A549 treated with DMSO at 1 μM for 4 hours (cell line): ENCODE measurements around the gene SLC2A6. TPM values are rescaled to one million over a fixed set of nuclear protein-coding genes. Genes with fewer than 3 reads are reported as not detected.

ENCODE experiments used
- total RNA-seq: library from RNA; stranded (reverse); fragments of 200-300 nt; extraction: Qiagen RNA extraction; gene quantifications from 5 replicates; pipeline ENCODE4 v1.2.3, GENCODE V29; 2022; ENCODE audit warnings: low read depth

The SLC2A6 gene
- 15.4 to 21.8 TPM (median 20.4 TPM) in 5 replicates for total RNA-seq

GRCh38 chr9:133478851-133479711, at the start of gene SLC2A6:
SLC2A6 (minus strand) TSS chr9:133479099; CDS start chr9:133479059, 40 bp downstream.

GRCh38 chr9:133524679-133525228, 45.9 kb upstream of the SLC2A6 start, which contains the start of gene MYMK:
MYMK (minus strand) TSS chr9:133524959; CDS start chr9:133524844, 115 bp downstream.

GRCh38 chr9:133459476-133460404, 19.2 kb downstream of the SLC2A6 start, which contains the start of gene CACFD1:
CACFD1 (plus strand) TSS chr9:133459978; CDS start chr9:133460067, 89 bp downstream.

GRCh38 chr9:133421615-133422542, 57.0 kb downstream of the SLC2A6 start, which contains the start of gene ADAMTS13:
ADAMTS13 (plus strand) TSS chr9:133422367; CDS start chr9:133422444, 77 bp downstream.

Other genes with a start within 250 kb of the SLC2A6 start
- not detected in 5 replicates for gene ABO, start 203.9 kb downstream of the SLC2A6 start, total RNA-seq
- 21.9 to 29.2 TPM (median 25.7 TPM) in 5 replicates for gene SURF6, start 142.9 kb downstream of the SLC2A6 start, total RNA-seq
- gene MED22, start 131.0 kb downstream of the SLC2A6 start, total RNA-seq, result 25.4 to 31.8 TPM (median 30.0 TPM) in 5 replicates
- gene RPL7A, start 130.9 kb downstream of the SLC2A6 start, total RNA-seq, result 3,238 to 3,462 TPM (median 3,433 TPM) in 5 replicates
- gene SURF1, start 122.6 kb downstream of the SLC2A6 start, total RNA-seq, result 40.7 to 46.1 TPM (median 43.4 TPM) in 5 replicates
- 41.1 to 54.3 TPM (median 46.6 TPM) in 5 replicates for gene SURF2, start 122.5 kb downstream of the SLC2A6 start, total RNA-seq
- gene SURF4, start 103.0 kb downstream of the SLC2A6 start, total RNA-seq, result 190 to 220 TPM (median 208 TPM) in 5 replicates
- 0.55 to 1.5 TPM (median 1.1 TPM) in 5 replicates for gene STKLD1, start 102.7 kb downstream of the SLC2A6 start, total RNA-seq
- 28.7 to 41.2 TPM (median 37.6 TPM) in 5 replicates for gene REXO4, start 61.1 kb downstream of the SLC2A6 start, total RNA-seq
- 0.49 to 0.82 TPM (median 0.52 TPM) in 5 replicates for gene ADAMTS13, start 56.7 kb downstream of the SLC2A6 start, total RNA-seq
- gene CACFD1, start 19.1 kb downstream of the SLC2A6 start, total RNA-seq, result 3.6 to 4.7 TPM (median 4.1 TPM) in 5 replicates
- not detected in 5 replicates for gene MYMK, start 45.9 kb upstream of the SLC2A6 start, total RNA-seq
- not detected in 5 replicates for gene ADAMTSL2, start 55.6 kb upstream of the SLC2A6 start, total RNA-seq
- gene FAM163B, start 130.3 kb upstream of the SLC2A6 start, total RNA-seq, result not detected in 5 replicates
- not detected in 5 replicates for gene DBH, start 157.3 kb upstream of the SLC2A6 start, total RNA-seq